Measurements from ENCODE around the gene ZFHX3. TPM values are rescaled to one million over a fixed set of nuclear protein-coding genes. Genes with fewer than 3 reads are reported as not detected.

Gene ZFHX3
- total and polyA plus RNA-seq, 9 of the 15 experiments (the other 6 are each of a cell fraction or from before 2014, with no cell fraction given), result 0.01 to 0.23 (median 0.06) TPM; not detected in 4

- Histone ChIP-seq H3K36me3 (ENCODE audit: control insufficient read depth, insufficient read depth, low read length) (no peaks in the 10 kb centered on the region), H3K4me2 (ENCODE audit: insufficient read depth, low read length) (no peak overlapping the region), H4K20me1 (replicated peaks; ENCODE audit: control insufficient read depth, insufficient read depth, low read length) (no peaks in the 10 kb centered on the region), H3K9me3 (replicated peaks; ENCODE audit: control insufficient read depth, insufficient read depth, low read depth, low read length) (no peaks in the 10 kb centered on the region), H3K27me3 (ENCODE audit: control insufficient read depth in 2 of 2, insufficient read depth in 2 of 2, low read length in 2 of 2) (no peaks in the 10 kb centered on the region), H3K4me1 (replicated peaks in 1 of 2; ENCODE audit: control insufficient read depth in 2 of 2, insufficient read depth in 2 of 2, low read length in 2 of 2) (no peaks in the 10 kb centered on the region), H3K9me1 (ENCODE audit: control insufficient read depth, insufficient read depth, low read length) (no peaks in the 10 kb centered on the region), H3K4me3 (no peak overlapping the region), H3K9ac (ENCODE audit: insufficient read depth in 1 of 2, low read depth in 2 of 2, low read length in 2 of 2) (no peak overlapping the region), H2AFZ (ENCODE audit: low read depth, low read length) (no peak overlapping the region), H3K79me2 (ENCODE audit: control insufficient read depth, insufficient read depth, low read length) (no peaks in the 10 kb centered on the region), H3K27ac (ENCODE audit: extremely low read depth, low read depth, low read length) (no peak overlapping the region)
- ATAC-seq, result no peak
- ChIA-PET CTCF (ENCODE audit: low intra/inter-chr PET ratio) (interaction anchor here (0.5 kb wide), 1 partner anchor 16 kb away, joined by 3 read pairs; no protein-coding TSS in a partner anchor), POLR2A (no interaction called here)
- no TSS peak for BruUV-seq (replicated peaks)
- in situ Hi-C loops (cut with MboI) (no loop called here), intact Hi-C loops (cut with micrococcal nuclease) (no loop called here)
- DNase-seq (ENCODE audit: extremely low read depth in 1 of 4, low spot score in 3 of 4), result no peak
- no peak for TF ChIP-seq ID3 (CRISPR knock-in tag; IDR thresholded peaks at IDR 0.05)
- no peak for TF ChIP-seq ID3 (tag; IDR thresholded peaks at IDR 0.05)
- no peak for TF ChIP-seq ZNF311 (CRISPR knock-in tag; IDR thresholded peaks at IDR 0.05)
- TF ChIP-seq TCF3 (CRISPR knock-in tag; IDR thresholded peaks at IDR 0.05), result no peak
- no peak for TF ChIP-seq MYNN (IDR thresholded peaks at IDR 0.05)
- no peak for TF ChIP-seq MYNN (CRISPR knock-in tag; IDR thresholded peaks at IDR 0.05)
- no peak for TF ChIP-seq ATF7 (IDR thresholded peaks at IDR 0.05)
- no peak for TF ChIP-seq TBP (optimal IDR thresholded peaks at IDR 0.05; ENCODE audit: low read depth, low read length)
- no peak for TF ChIP-seq VEZF1 (CRISPR knock-in tag; IDR thresholded peaks at IDR 0.05)
- no peak for TF ChIP-seq ATF2 (CRISPR knock-in tag; IDR thresholded peaks at IDR 0.05)
- no peak for TF ChIP-seq POLR3A (IDR thresholded peaks at IDR 0.05; ENCODE audit: borderline replicate concordance, extremely low read depth, insufficient read depth, insufficient read length)
- WGBS (ENCODE audit: insufficient coverage, low coverage, missing lambda C conversion rate), result 6% methylated on average over 1 of the region's 1 CpG
- no peak for FAIRE-seq
Measured at GRCh38 chr16:72769876-72770275, 278.1 kb downstream of the ZFHX3 start.

Measured in K562 (cell line).